Brain microvascular endothelial cell (primary cell): Measurements from ENCODE around the gene CNOT6.
"Not testable (repeated sequence)": the region's sequence is repeated elsewhere in the genome, so short reads cannot be mapped to it uniquely, and the experiment has no call there.

ENCODE experiments used
- DNase-seq: peaks from one replicate; pipeline ENCODE4 v3.0.0-alpha.2; 2020
- H3K27ac ChIP-seq: fragments of 250-450 bp; sonication (Bioruptor Pico); 2 replicates; pipeline ENCODE4 v1.5.1; 2020; ENCODE audit warnings: mild to moderate bottlenecking, moderate library complexity
- H3K27me3 ChIP-seq: fragments of 250-450 bp; sonication (Bioruptor Pico); replicated peaks from 2 replicates; pipeline ENCODE4 v1.5.1; 2020; ENCODE audit warnings: mild to moderate bottlenecking
- H3K36me3 ChIP-seq: fragments of 250-450 bp; sonication (Bioruptor Pico); replicated peaks from 2 replicates; pipeline ENCODE4 v1.5.1; 2020; ENCODE audit warnings: mild to moderate bottlenecking
- H3K4me3 ChIP-seq: 2 replicates; pipeline ENCODE4 v1.5.1; 2011; ENCODE audit warnings: low read depth, mild to moderate bottlenecking, control low read depth, low read length, moderate library complexity
- in situ Hi-C: cut with HindIII; loops from 2 replicates; pipeline ENCODE4 v1.10.0; 2017; ENCODE audit warnings: low sequenced_read_pairs, low pct_ligation_motif_present
- TF ChIP-seq, protein P1 (sequence below): IDR thresholded peaks from 2 replicates; pipeline ENCODE4 v1.5.1; 2011; ENCODE audit warnings: low read depth, mild to moderate bottlenecking, moderate library complexity, low read length, control low read depth, inconsistent platforms; ENCODE audit errors: missing control alignments

The CNOT6 gene

DNA sequence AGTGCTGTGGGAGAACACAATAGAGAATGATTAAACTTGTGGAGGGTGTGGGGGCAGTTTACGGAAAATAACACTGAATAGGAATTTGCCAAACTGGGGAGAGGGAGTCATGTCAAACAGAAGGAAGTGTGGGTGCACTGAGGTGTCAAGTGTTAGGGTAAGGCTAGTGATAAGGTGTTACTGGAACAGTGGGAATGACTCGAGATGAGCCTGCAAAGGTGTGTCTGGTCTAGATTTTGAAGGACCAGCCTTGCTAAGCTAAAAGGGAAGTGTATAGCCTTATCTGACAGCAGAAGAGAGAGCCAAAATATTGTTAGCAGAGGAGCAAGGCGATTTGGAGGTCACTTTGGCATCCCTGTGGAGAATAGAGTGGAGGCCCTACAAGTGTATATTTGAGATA lies 4.2 kb downstream of the CNOT6 start:
- in situ Hi-C loops: no loop called here
- Histone ChIP-seq H3K4me3 (no peak overlapping the region), H3K27me3 (no peaks in the 10 kb centered on the region), H3K27ac (no peak overlapping the region), H3K36me3 (peaks cover 7% of the 10 kb centered on the region)
- no peak for DNase-seq
- TF ChIP-seq, protein P1, sequence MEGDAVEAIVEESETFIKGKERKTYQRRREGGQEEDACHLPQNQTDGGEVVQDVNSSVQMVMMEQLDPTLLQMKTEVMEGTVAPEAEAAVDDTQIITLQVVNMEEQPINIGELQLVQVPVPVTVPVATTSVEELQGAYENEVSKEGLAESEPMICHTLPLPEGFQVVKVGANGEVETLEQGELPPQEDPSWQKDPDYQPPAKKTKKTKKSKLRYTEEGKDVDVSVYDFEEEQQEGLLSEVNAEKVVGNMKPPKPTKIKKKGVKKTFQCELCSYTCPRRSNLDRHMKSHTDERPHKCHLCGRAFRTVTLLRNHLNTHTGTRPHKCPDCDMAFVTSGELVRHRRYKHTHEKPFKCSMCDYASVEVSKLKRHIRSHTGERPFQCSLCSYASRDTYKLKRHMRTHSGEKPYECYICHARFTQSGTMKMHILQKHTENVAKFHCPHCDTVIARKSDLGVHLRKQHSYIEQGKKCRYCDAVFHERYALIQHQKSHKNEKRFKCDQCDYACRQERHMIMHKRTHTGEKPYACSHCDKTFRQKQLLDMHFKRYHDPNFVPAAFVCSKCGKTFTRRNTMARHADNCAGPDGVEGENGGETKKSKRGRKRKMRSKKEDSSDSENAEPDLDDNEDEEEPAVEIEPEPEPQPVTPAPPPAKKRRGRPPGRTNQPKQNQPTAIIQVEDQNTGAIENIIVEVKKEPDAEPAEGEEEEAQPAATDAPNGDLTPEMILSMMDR: no peak

DNA sequence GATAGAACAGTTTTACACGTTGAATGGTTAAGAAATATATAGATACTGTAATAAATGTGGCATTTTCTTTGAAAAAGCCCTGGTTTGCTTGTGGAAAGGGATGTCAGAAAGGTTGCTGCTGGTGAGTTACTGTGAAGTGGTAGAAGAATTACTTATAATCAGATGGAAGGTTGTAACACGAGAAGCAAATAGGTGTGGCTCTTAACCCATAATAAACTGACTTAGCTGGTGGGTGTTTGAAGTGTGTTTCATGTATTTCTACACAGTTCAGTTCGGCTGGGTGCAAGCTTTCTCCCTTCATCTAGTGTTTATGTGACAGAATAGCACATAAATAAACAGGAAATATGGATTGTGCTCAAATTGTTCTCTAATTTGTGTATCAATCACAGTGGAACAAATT lies 5.5 kb downstream of the CNOT6 start:
- Histone ChIP-seq H3K36me3 (peaks cover 7% of the 10 kb centered on the region), H3K27me3 (no peaks in the 10 kb centered on the region), H3K4me3 (no peak overlapping the region), H3K27ac (no peak overlapping the region)
- in situ Hi-C loops: no loop called here
- no peak for DNase-seq
- TF ChIP-seq, protein P1: no peak

DNA sequence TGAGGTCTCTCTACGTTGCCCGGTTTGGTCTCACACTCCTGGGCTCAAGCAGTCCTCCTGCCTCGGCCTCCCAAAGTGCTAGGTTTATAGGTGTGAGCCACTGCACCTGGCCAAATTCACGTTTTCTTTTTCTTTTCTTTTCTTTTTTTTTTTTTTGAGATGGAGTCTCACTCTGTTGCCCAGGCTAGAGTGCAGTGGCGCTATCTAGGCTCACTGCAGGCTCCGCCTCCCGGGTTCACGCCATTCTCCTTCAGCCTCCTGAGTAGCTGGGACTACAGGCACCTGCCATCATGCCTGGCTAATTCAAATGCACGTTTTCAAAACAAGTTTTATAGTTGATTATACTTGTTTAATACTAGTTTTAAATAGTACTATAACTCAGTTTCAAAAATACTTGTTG lies 6.1 kb downstream of the CNOT6 start:
- H3K27me3 ChIP-seq, H3K36me3 ChIP-seq, H3K4me3 ChIP-seq, DNase-seq, H3K27ac ChIP-seq, in situ Hi-C loops: not testable (repeated sequence)

DNA sequence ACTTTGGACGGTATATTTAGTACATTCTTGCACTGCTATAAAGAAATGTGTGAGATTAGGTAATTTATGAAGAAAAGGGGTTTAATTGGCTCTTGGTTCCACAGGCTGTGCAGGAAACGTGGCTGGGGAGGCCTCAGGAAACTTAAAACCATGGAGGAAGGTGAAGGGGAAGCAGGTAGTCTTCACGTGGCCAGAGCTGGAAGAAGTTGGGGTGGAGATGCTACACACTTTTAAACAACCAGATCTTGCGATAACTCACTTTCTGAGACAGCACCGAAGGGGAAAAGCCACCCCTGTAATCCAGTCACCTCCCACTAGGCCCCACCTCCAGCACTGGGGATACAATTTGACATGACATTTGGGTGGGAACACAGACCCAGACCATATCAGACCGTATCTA lies 13.5 kb downstream of the CNOT6 start:
- in situ Hi-C loops: no loop called here
- Histone ChIP-seq H3K36me3 (no peaks in the 10 kb centered on the region), H3K27me3 (no peaks in the 10 kb centered on the region), H3K27ac (no peak overlapping the region), H3K4me3 (no peak overlapping the region)
- TF ChIP-seq, protein P1: no peak
- DNase-seq: no peak

DNA sequence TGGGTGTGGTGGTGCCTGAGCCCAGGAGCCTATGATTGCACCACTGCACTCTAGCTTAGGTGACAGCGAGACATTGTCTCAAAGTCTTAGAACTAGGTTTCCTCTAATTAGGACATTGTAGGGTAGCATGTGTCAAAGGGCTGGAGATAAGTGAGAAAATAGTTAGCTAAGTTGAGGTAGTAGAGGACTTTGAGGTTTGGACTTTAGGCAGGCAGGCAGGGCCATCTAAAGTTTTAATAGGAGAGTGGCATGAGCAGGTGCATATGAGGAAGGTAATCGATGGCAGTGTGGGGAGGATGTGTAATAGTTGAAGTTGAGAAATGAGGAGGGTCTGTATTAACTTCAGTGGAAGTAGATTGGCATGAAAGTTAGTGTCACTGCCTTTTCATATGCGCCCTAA lies 21.1 kb downstream of the CNOT6 start:
- in situ Hi-C loops: no loop called here
- H3K27ac ChIP-seq: no peak overlapping the region
- no peaks in the 10 kb centered on the region for H3K36me3 ChIP-seq
- no peaks in the 10 kb centered on the region for H3K27me3 ChIP-seq
- no peak overlapping the region for H3K4me3 ChIP-seq
- TF ChIP-seq, protein P1: no peak
- no peak for DNase-seq

DNA sequence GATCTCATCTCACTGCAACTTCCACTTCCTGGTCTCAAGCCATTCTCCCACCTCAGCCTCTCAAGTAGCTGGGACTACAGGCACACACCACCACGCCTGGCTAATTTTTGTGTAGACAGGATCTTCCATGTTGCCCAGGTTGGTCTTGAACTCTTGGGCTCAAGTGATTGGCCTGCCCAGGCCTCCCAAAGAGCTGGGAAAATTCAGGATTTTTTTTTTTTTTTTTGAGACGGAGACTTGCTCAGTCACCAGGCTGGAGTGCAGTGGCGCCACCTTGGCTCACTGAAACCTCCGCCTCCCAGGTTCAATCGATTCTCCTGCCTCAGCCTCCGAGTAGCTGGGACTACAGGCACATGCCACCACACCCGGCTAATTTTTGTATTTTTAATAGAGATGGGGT lies 21.8 kb downstream of the CNOT6 start:
- H3K4me3 ChIP-seq, H3K27me3 ChIP-seq, in situ Hi-C loops, H3K36me3 ChIP-seq, DNase-seq, H3K27ac ChIP-seq: not testable (repeated sequence)

DNA sequence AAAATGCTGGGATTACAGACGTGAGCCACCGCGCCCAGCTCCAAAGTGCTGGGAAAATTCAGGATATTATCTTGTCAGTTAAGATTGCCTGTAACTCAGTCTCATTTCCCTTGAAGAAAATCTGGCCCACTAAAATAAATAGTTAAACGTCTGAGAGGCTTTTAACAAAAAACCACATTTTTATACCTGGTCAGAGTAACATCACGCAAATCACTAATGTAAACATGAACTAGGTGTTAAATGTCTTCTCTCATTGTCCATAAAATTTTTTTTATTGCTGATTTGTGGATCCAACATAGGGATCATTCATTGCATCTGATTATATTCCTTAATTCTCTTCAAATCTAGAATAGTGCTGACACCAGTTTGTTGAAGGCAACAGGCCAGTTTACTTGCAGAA lies 22.3 kb downstream of the CNOT6 start:
- in situ Hi-C loops: no loop called here
- TF ChIP-seq, protein P1: no peak
- no peaks in the 10 kb centered on the region for H3K27me3 ChIP-seq
- H3K4me3 ChIP-seq: no peak overlapping the region
- H3K27ac ChIP-seq: no peak overlapping the region
- no peaks in the 10 kb centered on the region for H3K36me3 ChIP-seq
- DNase-seq: no peak
